GM19397 (cell line): ENCODE results near the gene PRKG1.

Experiments used
- ATAC-seq: cut with Tn5 transposase; IDR thresholded peaks from one replicate; pipeline ENCODE4 v1.9.1; 2021; ENCODE audit warnings: mild to moderate bottlenecking, moderate library complexity; ENCODE audit not compliant: unreplicated experiment

Gene PRKG1

DNA sequence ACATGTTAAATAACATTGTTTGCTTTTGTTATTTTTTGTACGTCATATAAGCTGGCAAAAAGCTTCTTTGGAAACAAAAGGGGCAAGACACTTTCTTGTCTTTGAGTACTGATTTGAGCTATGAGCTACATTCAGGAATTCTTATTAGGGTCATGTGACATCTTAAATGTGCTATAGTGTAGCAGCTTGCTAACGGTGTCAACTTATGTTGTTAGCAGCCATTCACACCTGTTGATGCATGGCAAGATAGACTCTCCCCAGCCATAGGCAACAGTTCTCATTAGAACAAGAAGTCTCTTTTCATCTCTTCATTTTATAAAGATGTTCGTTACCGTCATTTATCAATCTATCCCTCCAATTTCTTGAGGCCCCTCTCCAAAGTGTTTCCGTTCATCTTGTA lies 411.4 kb downstream of the PRKG1 start:
- ATAC-seq = no peak

DNA sequence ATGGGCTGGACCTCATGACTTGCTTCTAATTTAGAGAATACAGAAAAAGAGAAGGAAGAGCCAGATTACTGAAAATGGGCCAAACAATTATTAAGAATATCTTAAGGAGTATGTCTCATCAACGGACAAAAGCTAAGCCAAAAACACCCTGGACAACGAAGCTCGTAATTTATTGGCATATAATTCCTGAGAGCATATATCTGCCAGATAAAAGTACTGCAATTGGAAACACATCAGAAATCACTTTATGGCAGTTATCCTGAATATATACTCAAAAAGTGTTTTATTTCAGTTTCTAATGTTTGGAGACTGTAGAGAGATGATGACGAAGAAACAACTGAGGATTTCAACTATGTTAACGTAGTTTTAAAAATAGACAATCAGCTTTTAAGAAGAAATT lies 413.3 kb downstream of the PRKG1 start:
- ATAC-seq = no peak

DNA sequence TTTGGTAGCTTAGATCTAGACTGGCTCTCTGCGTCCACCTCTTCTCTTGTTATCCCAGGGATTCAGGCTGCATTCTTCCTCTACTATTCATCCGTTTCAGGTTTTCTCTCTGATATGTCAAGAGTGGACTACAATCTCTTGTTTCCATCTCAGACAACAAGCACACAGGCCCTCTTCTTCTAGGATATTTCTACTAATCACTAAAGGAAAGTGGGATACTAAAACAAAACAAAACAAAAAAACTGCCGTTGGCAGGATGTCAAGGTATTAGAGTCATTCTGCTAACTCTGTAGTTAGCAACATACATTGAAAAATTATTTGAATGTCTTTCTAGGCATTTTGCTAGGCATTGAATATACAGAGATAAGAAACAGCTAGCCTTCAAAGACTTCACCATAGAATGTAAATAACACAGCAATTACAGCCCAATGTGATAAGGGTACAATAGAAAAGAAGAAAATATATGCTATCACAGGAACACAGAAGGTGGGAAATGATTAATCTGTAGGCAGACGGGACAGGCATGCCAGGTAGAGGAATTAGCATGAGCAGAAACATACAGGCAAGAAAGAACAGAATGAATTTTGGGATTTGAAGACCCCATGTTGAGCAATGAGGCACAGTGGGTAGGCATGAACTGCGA lies 414.6 kb downstream of the PRKG1 start:
- ATAC-seq = no peak

DNA sequence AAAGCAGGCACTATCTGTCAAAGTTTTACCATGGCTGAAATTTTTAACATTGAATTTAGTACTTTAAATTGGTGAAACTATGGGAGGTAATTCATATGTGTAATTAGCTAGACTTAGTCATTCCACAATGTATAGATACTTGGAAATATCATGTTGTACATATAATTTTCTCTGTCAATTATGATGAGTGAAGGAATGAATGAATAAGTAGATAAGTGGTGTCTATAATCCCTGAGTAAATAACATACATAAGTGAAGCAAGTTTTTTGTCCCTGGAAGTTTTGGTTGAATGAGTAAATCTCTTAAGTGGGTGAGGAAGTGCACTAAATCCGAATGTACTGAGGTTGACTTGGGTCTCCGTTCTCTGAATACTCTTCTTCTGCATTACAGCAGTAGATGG lies 424.1 kb downstream of the PRKG1 start:
- no peak for ATAC-seq

DNA sequence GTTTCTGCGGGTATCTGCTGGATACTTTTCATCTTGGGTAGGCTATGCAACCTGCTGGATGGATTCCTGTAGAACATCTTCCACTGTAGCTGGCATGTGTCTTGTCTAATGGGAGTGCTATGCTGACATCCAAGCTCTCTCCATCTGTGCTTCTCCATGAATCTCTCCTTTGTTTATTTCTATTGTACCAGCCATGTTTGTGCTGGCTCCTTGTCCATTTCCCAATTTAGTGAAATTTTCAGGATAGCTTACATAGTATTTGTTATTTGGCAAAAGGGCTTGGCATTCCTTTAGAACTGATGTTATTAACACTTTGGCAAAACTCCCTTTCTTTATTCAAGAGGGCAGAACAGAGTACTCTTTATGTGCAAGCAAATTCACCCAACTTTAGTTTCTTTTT lies 427.1 kb downstream of the PRKG1 start:
- no peak for ATAC-seq

DNA sequence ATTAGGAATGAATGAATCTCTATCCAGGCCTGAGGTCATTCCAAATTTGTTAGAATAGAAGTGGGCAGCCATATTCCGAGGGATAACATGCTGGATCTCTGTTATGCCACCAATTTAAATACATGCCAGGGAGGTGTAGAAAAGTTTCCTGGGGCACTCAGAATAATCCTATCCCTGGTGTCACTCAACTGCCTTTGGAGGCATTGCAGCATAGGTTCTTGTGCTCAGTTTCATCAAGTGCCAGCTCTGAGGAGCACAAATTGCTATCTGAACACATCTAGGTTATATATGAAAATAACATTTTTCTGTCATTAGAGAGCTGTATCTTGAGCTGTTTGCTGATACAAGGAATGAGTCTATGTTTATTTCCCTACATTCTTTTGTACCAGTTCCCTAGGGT lies 427.8 kb downstream of the PRKG1 start:
- ATAC-seq = no peak

DNA sequence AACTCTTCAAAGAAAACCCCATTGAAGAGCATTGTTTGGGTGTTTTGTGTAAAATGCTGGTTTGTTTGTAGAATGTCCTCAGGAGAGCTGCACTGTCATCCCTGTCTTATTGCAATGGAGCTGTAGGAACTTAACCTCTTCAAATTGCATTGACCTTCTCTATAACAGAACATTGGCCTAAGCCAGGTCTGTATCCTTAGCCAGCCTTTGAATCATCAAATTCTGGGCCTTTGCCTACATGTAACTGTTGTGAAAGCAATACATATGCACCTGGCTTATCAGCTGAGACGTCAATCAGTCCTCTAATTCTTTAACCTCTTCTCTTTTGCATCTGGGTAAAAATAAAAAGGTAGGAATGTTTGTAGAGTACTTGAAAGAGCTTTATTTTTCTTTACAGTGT lies 429.1 kb downstream of the PRKG1 start:
- ATAC-seq = no peak

DNA sequence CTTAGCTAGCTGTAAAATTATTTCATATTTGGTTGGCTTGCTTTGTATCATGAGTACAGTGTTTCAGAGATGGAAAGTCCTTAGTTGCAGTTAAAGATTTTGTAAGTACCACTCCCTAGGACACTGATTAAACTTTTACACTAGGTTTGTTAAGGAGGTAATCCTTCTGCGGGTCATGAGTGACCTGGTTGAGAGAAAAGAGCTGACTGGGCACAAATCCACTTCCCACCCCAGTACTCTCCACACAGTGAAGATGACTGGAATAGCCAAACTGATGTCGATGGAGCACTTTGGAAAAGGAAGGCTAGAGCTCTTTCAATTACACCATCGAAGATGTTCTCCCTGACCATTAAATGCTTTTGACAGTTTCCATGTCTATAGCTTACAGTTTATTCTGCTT lies 433.2 kb downstream of the PRKG1 start:
- ATAC-seq = no peak

DNA sequence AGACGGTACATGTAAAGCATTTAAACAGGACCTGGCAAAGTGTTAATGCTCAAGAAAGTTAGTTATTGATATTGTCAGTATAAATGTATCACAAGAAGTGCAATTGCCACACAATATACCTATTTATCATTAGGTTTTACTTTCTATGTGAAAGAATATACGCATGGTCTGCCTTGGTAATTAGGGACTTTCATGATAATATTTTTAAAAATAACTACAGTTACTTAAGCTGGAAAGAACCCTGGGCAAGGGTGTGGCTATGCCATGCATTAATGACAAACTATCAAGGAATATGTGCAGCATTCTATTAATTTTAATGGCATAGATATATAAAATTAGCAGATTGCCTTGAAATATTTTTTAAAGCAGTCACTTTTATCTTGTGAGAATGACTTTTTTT lies 433.9 kb downstream of the PRKG1 start:
- ATAC-seq = no peak

DNA sequence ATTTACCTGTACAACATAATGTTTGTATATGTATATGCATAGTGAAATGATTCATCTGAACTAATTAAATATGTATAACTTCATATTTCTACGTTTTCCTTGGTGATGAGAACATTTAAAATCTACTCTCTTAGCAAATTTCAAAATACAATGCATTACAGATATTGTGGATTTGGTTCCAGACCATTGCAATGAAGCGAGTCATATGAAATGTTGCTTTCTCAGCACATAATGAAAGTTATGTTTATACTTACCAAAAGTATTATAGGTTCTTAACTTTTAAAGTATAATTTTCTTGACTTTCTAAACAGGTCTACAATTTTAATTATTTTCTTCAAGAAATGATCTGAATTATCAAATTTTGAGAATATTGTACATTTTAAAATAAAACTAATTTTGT lies 435.9 kb downstream of the PRKG1 start:
- ATAC-seq = no peak

DNA sequence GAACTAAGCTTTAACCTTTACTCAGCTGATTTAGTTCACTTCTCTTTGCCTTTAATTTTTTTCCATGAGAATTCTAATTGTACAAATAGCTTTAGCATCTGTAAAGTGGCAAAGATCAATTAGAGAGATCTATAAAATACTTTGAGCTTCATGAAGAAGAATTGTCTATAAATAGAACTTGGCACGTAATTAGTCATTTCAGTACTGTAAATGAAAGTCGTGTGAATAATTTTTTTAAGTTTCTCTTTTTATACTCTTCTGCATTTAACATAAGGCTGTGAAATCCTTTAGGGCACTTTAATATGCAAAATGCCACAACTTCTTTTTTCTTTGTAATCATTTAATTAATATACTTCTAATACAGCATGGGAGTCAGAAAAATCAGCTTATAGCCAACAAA lies 447.3 kb downstream of the PRKG1 start:
- no peak for ATAC-seq

DNA sequence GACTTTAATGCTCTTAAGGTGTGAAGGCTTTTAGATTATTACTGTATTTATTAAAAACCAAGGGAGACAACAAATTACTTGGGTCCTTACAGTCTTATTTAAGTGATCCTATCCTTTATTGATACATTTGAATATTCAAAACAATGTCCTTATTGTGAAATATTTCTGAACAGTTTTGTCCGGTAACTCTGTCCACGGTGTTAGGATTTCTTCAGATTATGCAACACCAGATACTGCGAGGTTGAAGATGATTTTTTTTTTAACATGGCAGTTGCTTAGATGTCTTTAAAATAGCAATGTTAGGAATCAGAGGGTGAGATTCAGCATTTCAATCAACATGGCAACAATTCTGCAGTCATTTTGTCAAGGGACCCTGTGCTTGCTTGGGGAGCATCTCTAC lies 448.6 kb downstream of the PRKG1 start:
- no peak for ATAC-seq

DNA sequence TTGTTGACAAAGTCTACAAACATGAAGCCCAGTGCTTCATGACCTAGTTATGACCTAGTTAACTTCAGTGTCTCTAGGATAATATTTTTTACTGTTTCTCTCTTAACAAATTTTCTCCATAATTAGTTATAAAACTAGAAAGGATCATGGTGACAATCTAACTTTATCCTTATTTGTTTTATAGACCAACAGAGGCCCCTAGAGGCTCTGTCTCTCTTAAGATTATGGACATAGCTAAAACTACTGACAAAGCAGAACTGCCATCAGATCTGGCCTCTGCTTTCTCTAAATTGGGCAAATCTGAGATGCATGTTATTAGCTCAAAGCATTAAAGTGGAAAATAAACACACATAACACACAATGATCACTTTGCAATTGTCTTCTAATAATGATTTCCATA lies 449.2 kb downstream of the PRKG1 start:
- ATAC-seq = no peak

DNA sequence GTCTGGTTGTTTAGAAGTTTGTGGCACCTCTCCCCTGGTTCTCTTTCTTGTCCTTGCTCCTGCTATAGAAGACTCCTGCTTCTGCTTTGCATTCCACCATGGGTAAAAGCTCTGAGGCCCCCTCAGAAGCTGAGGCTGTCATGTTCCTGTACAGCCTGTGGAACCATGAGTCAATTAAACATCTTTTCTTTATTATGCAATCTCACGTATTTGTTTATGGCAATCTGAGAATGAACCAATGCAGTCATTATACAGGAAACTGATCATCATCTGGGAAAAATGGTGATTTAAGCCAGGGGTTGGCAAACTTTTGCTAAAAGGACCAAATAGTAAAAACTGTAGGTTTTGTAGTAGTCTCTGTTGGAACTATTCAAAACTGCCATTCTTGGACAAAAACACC lies 449.8 kb downstream of the PRKG1 start:
- ATAC-seq = no peak

DNA sequence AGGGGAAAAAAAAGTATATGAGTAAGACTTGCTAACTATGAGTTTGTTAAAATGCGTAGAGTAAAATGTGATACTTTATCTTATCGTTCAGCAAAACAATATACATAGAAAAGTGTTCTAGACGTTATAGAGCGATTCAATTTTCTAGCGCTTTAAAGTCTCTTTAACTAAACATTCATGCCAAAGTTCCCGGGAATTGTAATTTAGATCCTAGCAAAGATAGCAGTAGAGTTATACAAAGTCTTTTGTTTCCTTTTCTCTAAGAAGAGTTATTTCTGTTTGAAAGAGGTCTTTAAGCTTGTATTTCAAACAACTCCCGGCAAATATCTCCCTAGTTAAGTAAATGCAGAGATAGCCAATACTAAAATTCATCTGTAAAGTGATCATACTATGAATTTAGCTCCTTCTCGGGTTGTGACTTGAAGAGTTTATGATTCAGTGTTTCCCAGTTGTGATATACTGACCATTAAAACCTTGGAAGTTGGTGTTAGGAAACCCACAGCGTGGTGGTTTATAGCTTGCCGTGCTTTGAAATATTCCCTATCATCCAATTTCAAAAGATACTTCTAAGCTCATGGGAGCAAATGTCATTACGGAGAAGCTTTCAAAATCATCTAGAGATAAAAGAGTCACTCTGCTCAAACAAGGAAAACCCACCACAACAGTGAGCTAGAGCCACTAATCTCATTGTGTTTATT lies 453.4 kb downstream of the PRKG1 start:
- no peak for ATAC-seq

DNA sequence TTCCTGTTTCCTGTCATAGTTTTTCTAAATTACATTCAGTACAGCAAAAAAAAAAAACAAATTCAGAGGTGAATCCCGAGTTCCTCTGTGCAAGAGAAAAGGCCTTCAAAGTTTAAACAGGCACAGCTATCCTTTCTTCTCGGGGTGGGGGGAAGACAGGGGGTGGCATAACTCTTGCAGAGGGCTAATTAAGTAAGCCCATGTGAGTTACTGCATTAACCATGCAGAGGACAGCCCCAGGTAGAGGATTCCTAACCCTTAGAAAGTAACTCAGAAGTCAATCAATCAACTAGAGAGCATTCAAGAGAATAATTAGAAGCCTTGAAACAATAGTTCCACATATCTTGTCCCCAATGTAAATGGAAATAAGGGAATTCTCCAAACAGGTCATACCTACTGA lies 454.2 kb downstream of the PRKG1 start:
- no peak for ATAC-seq

DNA sequence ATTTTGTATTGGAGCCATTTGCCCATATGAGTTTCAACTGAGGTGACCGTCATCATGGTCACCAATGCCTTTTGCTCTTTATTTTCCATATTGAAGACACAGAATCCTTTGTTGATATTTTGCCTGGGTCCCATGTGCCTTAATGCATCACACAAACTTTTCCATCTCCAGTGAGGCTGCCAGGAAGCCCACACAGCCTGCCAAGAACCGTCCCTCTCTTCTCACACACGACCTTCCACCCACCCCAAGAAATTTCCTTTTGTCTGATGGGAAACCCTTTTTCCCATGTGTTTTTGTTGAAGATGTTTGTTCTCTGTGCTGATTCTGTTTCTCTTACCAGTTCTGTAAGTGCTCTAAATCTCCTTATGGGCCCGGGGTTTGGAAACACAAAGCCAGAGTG lies 456.3 kb downstream of the PRKG1 start:
- ATAC-seq = no peak

DNA sequence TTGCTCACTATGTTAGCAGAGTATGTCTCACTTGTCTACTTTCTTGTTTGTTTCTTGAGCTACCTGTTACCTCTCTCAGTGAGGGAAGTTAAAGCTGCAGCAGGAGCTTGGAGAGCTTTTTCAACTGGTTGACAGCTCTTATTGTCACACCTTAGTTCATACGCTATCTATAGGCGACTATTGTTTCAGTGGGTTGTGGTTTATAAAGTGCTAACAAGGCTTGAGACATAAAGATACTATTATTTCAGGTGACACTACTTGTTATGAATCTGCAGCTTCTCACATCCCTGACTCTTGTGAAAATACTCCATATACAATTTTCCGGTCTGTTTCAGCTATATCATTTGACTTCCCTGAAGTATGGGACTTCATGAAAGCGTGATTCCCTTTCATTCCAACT lies 457.8 kb downstream of the PRKG1 start:
- ATAC-seq = no peak

DNA sequence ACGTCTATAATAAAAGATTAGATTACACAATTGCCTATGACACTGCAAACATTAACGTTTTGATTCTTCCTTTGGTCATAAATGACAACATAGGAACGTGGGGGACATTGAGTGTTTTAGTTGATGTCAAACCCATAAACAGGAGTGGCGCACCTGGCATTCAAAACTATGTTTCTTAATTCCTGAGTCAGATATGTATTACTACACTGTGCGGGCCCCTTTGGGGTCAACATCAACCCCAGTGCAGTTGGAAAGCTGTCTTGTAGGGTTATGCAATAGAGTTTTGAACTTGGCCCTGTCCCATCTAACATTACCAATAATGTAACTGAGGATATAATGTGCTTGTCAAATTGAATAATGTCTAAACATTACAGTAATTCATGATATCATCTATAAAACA lies 468.6 kb downstream of the PRKG1 start:
- ATAC-seq = no peak

DNA sequence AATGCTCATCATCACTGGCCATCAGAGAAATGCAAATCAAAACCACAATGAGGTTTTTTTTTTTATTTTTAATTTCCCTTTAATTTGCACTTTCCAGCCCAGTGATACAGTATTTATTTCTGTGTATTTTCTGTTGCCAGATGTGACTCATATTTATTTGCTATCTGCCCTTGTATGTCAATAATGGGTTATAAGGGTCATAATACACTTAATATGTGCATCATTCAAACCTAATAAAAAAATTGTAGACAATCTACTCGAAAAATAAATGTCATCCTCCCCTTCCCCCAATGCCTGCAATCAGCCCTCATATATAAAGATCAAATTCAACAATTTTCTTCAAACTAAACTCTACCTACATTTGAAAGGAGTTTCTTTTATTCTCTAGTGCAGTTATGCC lies 470.6 kb downstream of the PRKG1 start:
- no peak for ATAC-seq

DNA sequence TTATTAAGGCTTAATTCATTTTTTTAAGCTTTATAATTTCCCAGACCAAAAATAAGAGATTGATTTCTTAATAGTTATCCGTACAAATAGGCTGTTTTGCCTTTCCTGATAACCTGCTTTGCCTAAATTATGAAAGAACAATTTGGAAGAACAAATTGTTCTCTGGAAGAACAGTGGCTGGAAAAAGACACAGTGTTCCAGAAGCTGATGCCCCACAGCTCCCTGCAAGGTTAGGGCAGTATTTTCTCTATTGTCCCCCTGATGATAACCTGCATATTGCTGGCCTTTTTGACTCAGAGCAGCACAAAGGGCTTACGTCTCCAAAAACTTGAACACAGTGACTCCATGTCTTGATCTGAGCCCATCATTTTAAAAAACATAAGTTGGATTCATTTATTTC lies 473.7 kb downstream of the PRKG1 start:
- ATAC-seq = no peak

DNA sequence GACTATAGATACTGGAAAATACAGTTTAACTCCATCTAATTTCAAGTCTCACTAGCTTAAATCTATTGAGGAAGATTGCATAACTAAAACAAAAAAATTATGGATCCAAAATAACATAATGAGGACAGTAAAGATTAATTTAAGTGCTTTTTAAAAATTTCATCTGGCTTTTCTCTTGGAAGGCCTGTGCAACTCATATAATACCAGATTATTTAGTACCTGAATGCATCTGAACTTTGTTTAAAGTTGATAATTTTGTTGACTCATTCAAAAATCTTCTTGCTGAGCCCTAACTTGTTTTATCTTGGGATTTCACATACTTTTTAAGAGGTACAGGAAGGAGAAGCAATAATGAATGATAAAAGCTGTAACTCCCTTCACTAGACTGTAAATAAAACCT lies 478.6 kb downstream of the PRKG1 start:
- no peak for ATAC-seq

DNA sequence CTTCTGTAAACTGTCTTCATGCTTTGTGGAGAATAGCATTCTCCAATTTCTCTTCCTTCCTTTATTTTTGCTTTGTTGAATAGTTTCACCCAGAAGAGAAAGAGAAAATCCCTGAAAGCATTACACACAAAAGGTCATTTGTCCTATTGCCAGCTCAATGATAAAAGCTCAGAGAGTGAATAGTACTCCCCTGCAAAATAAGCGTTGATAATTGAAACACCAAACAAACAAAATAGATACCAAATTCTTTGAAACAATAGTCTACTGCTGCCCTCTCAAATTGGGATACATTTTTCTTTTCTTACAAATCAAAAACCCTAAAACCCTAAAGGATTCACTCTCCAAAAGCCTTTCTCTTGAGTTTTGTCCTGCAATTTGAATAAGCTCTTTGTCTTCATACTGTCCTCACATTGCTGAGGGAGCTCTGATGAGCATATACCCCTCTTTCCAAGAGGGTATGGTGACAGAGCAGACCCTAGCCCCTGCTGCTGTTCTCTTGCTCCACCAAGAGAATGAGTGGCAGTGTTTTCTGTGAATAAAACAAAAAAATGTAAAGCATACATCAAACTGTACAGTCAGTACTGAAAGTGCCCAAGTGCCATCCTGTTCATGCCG lies 490.7 kb downstream of the PRKG1 start:
- no peak for ATAC-seq
